ENCODE results near the gene USP6NL. TPM values are rescaled to one million over a fixed set of nuclear protein-coding genes. Genes with fewer than 3 reads are reported as not detected.

USP6NL gene
- total RNA-seq, 2 donors from 2014 or later: 9.6 to 10.5 TPM

GRCh38 chr10:11462071-11462470 lies 149.4 kb downstream of the USP6NL start:
- no peaks in the 10 kb centered on the region for H3K9me3 ChIP-seq
- H3K4me1 ChIP-seq: no peaks in the 10 kb centered on the region
- H3K27ac ChIP-seq: no peak overlapping the region
- no peak for DNase-seq (ENCODE audit: low spot score)
- TF ChIP-seq, protein P1, sequence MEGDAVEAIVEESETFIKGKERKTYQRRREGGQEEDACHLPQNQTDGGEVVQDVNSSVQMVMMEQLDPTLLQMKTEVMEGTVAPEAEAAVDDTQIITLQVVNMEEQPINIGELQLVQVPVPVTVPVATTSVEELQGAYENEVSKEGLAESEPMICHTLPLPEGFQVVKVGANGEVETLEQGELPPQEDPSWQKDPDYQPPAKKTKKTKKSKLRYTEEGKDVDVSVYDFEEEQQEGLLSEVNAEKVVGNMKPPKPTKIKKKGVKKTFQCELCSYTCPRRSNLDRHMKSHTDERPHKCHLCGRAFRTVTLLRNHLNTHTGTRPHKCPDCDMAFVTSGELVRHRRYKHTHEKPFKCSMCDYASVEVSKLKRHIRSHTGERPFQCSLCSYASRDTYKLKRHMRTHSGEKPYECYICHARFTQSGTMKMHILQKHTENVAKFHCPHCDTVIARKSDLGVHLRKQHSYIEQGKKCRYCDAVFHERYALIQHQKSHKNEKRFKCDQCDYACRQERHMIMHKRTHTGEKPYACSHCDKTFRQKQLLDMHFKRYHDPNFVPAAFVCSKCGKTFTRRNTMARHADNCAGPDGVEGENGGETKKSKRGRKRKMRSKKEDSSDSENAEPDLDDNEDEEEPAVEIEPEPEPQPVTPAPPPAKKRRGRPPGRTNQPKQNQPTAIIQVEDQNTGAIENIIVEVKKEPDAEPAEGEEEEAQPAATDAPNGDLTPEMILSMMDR (IDR thresholded peaks at IDR 0.05): no peak
- H3K4me3 ChIP-seq: no peak overlapping the region
- H3K36me3 ChIP-seq: peaks cover 15% of the 10 kb centered on the region
- H3K27me3 ChIP-seq: no peaks in the 10 kb centered on the region

GRCh38 chr10:11457336-11457735 lies 154.1 kb downstream of the USP6NL start:
- Histone ChIP-seq H3K9me3 (no peaks in the 10 kb centered on the region), H3K27me3 (no peaks in the 10 kb centered on the region), H3K27ac (no peak overlapping the region), H3K4me3 (no peak overlapping the region), H3K36me3 (peaks cover 5% of the 10 kb centered on the region), H3K4me1 (no peaks in the 10 kb centered on the region)
- no peak for DNase-seq (ENCODE audit: low spot score)
- TF ChIP-seq, protein P1 (IDR thresholded peaks at IDR 0.05): no peak

GRCh38 chr10:11454958-11455566 lies 156.4 kb downstream of the USP6NL start:
- TF ChIP-seq, protein P1 (IDR thresholded peaks at IDR 0.05): peak in 1 of 2 donors; percentile 16
- no peak for DNase-seq (ENCODE audit: low spot score)
- Histone ChIP-seq H3K27ac (no peak overlapping the region), H3K9me3 (no peaks in the 10 kb centered on the region), H3K4me3 (no peak overlapping the region), H3K36me3 (no peaks in the 10 kb centered on the region), H3K27me3 (no peaks in the 10 kb centered on the region), H3K4me1 (no peaks in the 10 kb centered on the region)

DNA sequence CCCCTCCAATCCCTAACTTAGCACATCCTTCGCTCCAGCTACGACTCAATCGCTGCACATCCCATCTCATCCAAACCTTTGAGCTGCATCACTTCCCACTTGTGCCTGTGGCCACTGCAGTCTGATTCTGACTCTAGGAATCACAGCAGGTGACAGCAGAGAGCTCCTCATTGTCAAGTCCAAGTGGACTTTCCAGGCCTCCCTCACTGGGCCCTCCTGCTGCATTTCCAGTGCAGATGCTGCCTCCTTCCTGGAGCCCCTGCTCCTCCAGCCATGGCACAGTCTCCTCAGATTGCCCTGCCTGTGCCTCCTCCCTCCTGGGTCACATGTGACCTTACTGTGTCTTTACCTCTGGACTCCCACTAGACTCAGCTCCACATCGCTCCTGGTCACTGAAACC lies 157.3 kb downstream of the USP6NL start:
- TF ChIP-seq, protein P1 (IDR thresholded peaks at IDR 0.05): no peak
- H3K36me3 ChIP-seq: no peaks in the 10 kb centered on the region
- no peak overlapping the region for H3K4me3 ChIP-seq
- DNase-seq (ENCODE audit: low spot score): no peak
- H3K27me3 ChIP-seq: no peaks in the 10 kb centered on the region
- no peaks in the 10 kb centered on the region for H3K9me3 ChIP-seq
- no peak overlapping the region for H3K27ac ChIP-seq
- no peaks in the 10 kb centered on the region for H3K4me1 ChIP-seq

DNA sequence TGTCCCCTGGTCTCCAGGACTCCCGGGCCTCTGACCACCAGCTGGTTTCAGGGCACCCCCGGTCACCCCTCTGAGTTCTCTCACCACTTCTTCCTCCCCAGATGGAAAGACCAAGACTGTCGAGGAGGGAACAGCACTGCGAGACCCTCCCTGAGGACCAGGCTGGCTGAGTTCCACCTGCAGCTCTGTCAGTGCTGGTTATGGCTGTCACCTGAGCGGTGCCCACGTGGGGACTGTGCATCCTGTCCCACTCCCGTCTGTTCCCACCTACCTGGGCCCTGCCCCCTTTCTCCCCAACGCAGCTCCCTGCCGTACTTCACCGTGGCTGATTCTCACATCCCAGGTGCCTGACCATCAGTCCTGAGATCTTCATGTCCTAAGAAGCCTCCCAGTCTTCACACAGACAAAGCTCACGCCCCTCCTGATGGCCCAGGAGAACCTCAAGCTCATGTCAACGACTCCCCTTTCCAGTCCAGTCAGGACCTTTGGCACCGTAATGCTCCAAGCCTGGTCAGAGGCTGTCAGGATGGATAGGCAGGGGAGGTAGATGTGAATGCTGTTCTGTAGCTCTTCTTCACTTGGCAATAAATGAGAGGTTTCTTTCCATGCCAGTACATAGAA lies 159.7 kb downstream of the USP6NL start:
- Histone ChIP-seq H3K4me1 (no peaks in the 10 kb centered on the region), H3K27ac (no peak overlapping the region), H3K27me3 (no peaks in the 10 kb centered on the region), H3K4me3 (no peak overlapping the region), H3K9me3 (no peaks in the 10 kb centered on the region), H3K36me3 (no peaks in the 10 kb centered on the region)
- TF ChIP-seq, protein P1 (IDR thresholded peaks at IDR 0.05): no peak
- DNase-seq (ENCODE audit: low spot score): peak; percentile 50

Data from right atrium auricular region (tissue), 2 donors.